KMS-11 (cell line): ENCODE results near the gene FN3K.
"Not testable (repeated sequence)": the region's sequence is repeated elsewhere in the genome, so short reads cannot be mapped to it uniquely, and the experiment has no call there.

Experiments used
- H2AFZ ChIP-seq: fragments of 200-600 bp; sonication (generic); 2 replicates; pipeline ENCODE4 v1.6.1; 2016; ENCODE audit warnings: antibody characterized with exemption, mixed run types, low read depth
- H3K27ac ChIP-seq: fragments of 200-600 bp; sonication (generic); 2 replicates; pipeline ENCODE4 v1.6.1; 2016; ENCODE audit warnings: mild to moderate bottlenecking, mixed run types
- H3K27me3 ChIP-seq: fragments of 200-600 bp; sonication (generic); 2 replicates; pipeline ENCODE4 v1.6.1; 2017; ENCODE audit warnings: mild to moderate bottlenecking, low read depth, mixed run types, moderate library complexity; ENCODE audit not compliant: insufficient read depth
- H3K36me3 ChIP-seq: fragments of 200-600 bp; sonication (generic); 2 replicates; pipeline ENCODE4 v1.6.1; 2017; ENCODE audit warnings: mild to moderate bottlenecking, mixed run types; ENCODE audit not compliant: insufficient read depth
- H3K4me1 ChIP-seq: fragments of 200-600 bp; sonication (generic); 2 replicates; pipeline ENCODE4 v1.6.1; 2016; ENCODE audit warnings: mild to moderate bottlenecking, low read depth, mixed run types; ENCODE audit not compliant: poor library complexity, severe bottlenecking
- H3K4me2 ChIP-seq: fragments of 200-600 bp; sonication (generic); 2 replicates; pipeline ENCODE4 v1.7.0; 2016; ENCODE audit warnings: mild to moderate bottlenecking, mixed run types
- H3K4me3 ChIP-seq: fragments of 200-600 bp; sonication (generic); IDR thresholded peaks from 2 replicates; pipeline ENCODE4 v1.6.1; 2017; ENCODE audit warnings: low read depth, low read length, mixed read lengths; ENCODE audit not compliant: insufficient read depth
- H3K79me2 ChIP-seq: fragments of 200-600 bp; sonication (generic); 2 replicates; pipeline ENCODE4 v1.6.1; 2016; ENCODE audit warnings: low read depth, mixed run types; ENCODE audit not compliant: insufficient read depth
- H3K9ac ChIP-seq: fragments of 200-600 bp; sonication (generic); 2 replicates; pipeline ENCODE4 v1.6.1; 2016; ENCODE audit warnings: mild to moderate bottlenecking, mixed run types
- H4K20me1 ChIP-seq: fragments of 200-600 bp; sonication (generic); 2 replicates; pipeline ENCODE4 v1.6.1; 2016; ENCODE audit warnings: mild to moderate bottlenecking, mixed run types; ENCODE audit not compliant: insufficient read depth
- TF ChIP-seq, protein P1 (sequence below): fragments of 200-600 bp; sonication (generic); conservative IDR thresholded peaks from 2 replicates; pipeline ENCODE4 v1.6.1; 2017; ENCODE audit warnings: low read depth, mild to moderate bottlenecking, antibody characterized with exemption, low read length, moderate library complexity, mixed read lengths

Gene FN3K

GRCh38 chr17:82777778-82778375 is 42.5 kb downstream of the FN3K start:
- H3K79me2 ChIP-seq, H3K4me3 ChIP-seq, H3K27me3 ChIP-seq, H3K4me1 ChIP-seq, H3K9ac ChIP-seq, H2AFZ ChIP-seq, H3K27ac ChIP-seq, H4K20me1 ChIP-seq, H3K4me2 ChIP-seq, H3K36me3 ChIP-seq: not testable (repeated sequence)
- TF ChIP-seq, protein P1, sequence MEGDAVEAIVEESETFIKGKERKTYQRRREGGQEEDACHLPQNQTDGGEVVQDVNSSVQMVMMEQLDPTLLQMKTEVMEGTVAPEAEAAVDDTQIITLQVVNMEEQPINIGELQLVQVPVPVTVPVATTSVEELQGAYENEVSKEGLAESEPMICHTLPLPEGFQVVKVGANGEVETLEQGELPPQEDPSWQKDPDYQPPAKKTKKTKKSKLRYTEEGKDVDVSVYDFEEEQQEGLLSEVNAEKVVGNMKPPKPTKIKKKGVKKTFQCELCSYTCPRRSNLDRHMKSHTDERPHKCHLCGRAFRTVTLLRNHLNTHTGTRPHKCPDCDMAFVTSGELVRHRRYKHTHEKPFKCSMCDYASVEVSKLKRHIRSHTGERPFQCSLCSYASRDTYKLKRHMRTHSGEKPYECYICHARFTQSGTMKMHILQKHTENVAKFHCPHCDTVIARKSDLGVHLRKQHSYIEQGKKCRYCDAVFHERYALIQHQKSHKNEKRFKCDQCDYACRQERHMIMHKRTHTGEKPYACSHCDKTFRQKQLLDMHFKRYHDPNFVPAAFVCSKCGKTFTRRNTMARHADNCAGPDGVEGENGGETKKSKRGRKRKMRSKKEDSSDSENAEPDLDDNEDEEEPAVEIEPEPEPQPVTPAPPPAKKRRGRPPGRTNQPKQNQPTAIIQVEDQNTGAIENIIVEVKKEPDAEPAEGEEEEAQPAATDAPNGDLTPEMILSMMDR, result peak; percentile 39

- no peak overlapping the region for H2AFZ ChIP-seq
- H3K36me3 ChIP-seq, result no peaks in the 10 kb centered on the region
- no peak overlapping the region for H3K4me3 ChIP-seq
- H3K9ac ChIP-seq, result no peak overlapping the region
- no peaks in the 10 kb centered on the region for H3K27me3 ChIP-seq
- no peaks in the 10 kb centered on the region for H4K20me1 ChIP-seq
- no peaks in the 10 kb centered on the region for H3K79me2 ChIP-seq
- H3K4me2 ChIP-seq, result no peak overlapping the region
- TF ChIP-seq, protein P1, result no peak
- H3K4me1 ChIP-seq, result peaks cover 5% of the 10 kb centered on the region
- no peak overlapping the region for H3K27ac ChIP-seq
Observed at GRCh38 chr17:82779541-82779940, 44.1 kb downstream of the FN3K start.

GRCh38 chr17:82780195-82780594 is 44.8 kb downstream of the FN3K start:
- Histone ChIP-seq H3K27ac (no peak overlapping the region), H3K27me3 (no peaks in the 10 kb centered on the region), H3K9ac (no peak overlapping the region), H3K4me3 (no peak overlapping the region), H3K4me2 (no peak overlapping the region), H3K4me1 (peaks cover 5% of the 10 kb centered on the region), H4K20me1 (no peaks in the 10 kb centered on the region), H3K36me3 (no peaks in the 10 kb centered on the region), H2AFZ (no peak overlapping the region), H3K79me2 (no peaks in the 10 kb centered on the region)
- TF ChIP-seq, protein P1, result no peak

DNA sequence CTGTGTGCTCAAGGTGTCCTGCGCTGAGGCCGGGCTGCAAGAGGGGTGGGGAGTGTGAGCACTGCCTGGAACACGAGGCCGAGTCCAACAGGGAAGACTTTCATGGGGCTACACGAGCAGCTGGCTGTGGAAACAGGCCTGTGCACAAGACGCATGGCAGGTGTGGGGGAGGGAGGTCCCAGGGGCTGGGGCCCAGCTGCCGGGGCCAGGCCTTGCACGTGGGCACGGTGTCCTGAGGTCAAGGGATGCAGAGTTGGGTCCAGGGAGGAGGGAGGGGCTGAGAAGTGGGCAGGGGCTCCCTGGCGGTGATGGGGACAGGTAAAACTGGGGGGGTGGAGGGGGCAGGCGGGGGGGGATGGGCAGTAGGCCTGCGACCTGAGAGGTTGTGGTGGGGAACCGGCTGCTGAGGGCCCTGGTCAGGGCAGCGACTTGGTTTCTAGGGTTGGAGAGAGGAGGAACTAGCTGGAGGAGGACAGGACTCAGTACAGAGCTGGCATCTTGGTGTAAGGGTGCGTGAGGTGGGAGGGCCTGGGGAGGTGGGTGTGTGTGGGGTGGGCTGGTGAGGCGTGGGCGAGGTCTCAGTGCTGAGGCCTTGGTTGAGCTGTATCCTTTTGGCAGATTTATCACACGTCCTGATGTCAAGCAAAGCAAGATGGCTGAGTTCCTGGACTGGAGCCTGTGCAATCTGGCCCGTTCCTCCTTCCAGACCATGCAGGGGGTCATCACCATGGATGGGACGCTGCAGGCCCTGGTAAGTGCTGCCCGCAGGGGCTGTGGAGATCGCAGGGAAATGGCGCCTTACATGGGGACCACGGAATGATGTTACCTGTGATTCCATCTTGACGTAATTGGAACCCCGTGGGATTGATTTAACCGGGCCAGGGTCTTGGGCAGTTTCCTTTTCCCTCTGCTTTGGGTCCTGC is 45.8 kb downstream of the FN3K start:
- Histone ChIP-seq H3K4me3 (no peak overlapping the region), H2AFZ (no peak overlapping the region), H3K79me2 (no peaks in the 10 kb centered on the region), H3K4me1 (peaks cover 13% of the 10 kb centered on the region), H3K27ac (no peak overlapping the region), H3K27me3 (no peaks in the 10 kb centered on the region), H3K36me3 (no peaks in the 10 kb centered on the region), H3K4me2 (no peak overlapping the region), H4K20me1 (no peaks in the 10 kb centered on the region), H3K9ac (no peak overlapping the region)
- TF ChIP-seq, protein P1, result no peak
